GM19025 (cell line): Measurements from ENCODE around the gene LAT.
"Not testable (repeated sequence)": the region's sequence is repeated elsewhere in the genome, so short reads cannot be mapped to it uniquely, and the experiment has no call there.

ENCODE experiments used
- ATAC-seq: cut with Tn5 transposase; IDR thresholded peaks from one replicate; pipeline ENCODE4 v1.9.1; 2021; ENCODE audit warnings: mild to moderate bottlenecking, low read depth, moderate library complexity; ENCODE audit not compliant: unreplicated experiment

LAT gene

DNA sequence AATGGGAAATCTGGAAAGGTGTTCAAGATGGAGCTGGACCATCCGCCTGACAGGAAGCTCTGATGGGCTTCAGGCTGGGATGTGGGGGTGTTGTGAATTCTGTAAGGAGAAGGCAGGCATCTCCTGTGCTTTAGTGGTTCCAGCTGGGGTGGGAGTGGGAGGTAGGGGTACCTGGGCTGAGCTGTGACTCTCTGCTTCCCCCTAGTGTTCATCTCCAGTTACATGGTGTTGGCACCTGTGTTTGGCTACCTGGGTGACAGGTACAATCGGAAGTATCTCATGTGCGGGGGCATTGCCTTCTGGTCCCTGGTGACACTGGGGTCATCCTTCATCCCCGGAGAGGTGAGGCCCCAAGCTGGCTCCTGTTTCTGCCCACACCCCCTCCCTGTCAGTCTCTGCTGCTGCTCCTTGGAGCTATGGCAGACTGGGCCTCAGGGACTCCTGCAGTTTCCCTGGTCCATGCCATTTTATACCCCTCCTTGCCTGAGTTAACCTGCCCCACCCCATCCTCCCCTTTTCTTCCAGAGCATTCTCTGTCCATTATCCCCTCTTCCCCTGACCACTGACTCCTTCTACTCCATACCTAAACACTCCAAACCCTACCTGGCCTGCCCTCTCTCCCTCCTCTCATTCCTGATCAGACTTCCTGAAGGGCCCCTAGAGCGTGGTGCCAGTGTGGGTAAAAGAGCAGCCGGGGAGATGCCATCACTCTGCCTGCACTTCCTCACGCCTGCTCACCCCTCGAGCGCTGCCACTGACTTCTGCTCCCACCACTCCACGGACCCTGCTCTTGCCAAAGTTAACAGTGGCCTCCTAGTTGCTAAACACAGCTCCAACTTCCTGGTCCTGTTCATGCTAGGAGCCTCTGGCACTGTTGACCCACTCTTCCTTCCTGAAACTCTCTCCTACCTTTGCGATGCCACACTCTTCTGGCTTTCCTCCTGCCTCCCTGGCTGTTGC is 6.9 kb upstream of the LAT start:
- no peak for ATAC-seq

DNA sequence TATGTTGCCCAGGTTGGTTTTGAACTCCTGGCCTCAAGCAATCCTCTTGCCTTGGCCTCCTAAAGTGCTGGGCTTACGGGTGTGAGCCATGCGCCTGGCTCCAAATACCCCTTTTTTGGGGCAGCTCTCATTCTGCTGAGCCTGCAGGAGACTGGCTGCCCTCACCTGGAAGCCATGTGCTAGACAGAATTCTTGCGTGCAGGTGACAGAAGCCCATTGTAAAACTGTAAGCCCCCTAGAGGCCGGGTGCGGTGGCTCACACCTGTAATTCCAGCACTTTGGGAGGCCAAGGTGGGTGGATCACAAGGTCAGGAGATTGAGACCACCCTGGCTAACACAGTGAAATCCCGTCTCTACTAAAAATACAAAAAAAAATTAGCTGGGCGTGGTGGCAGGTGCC is 4.5 kb upstream of the LAT start:
- not testable (repeated sequence) for ATAC-seq

DNA sequence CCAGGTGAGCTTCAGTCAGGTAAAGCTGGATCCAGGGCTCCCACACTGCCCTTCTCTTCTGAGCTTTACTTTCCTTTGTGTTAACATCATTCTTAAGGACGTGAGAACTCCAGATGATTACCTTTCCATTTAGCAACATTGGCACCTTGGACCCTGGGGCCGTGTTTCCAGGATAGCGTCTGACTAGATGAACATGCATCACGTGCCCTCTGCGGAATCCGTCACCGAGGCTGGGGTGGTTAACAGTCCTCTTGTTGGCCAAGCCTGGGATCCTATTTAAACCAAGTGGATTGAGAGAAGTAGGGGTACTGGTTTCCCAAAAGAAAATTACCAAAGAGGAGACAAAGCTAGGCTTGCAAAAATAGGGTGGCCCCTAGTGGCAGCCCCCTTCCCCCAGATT is 3.9 kb upstream of the LAT start:
- ATAC-seq = no peak

DNA sequence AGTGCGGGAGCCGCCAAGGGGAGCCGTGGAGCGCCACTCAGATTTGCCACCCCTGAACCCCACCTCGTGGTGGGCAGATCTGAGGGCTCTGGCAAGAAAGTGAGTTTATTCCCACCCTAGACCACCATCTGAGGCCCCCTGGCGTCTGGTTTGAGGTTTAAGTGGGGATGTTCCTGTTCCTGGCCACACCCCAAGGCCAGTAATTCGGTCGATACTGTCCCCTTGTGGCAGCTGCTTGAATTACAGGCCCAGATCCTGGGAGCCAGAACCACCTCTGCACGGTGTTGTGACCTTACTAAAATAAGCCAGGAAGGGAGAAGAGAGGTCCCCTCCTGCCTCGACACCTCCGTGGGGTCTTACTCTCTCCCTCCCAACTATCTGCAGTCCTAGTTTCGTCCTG is 3.3 kb upstream of the LAT start:
- ATAC-seq = no peak

DNA sequence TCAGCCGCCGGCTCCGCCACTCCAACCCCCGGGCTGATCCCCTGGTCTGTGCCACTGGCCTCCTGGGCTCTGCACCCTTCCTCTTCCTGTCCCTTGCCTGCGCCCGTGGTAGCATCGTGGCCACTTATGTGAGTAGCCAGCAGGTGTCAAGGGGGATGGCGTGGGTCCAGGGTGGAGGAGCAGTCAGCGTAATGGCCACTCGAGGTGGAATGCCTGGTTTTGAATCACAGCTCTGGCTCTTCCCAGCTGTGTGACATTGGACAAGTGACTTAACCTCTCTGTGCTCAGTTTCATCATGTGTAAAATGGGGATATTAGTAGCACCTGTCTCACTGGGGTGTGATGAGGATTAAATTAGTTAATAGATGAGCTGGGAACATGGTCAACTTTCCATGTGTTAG is 2.4 kb upstream of the LAT start:
- no peak for ATAC-seq

DNA sequence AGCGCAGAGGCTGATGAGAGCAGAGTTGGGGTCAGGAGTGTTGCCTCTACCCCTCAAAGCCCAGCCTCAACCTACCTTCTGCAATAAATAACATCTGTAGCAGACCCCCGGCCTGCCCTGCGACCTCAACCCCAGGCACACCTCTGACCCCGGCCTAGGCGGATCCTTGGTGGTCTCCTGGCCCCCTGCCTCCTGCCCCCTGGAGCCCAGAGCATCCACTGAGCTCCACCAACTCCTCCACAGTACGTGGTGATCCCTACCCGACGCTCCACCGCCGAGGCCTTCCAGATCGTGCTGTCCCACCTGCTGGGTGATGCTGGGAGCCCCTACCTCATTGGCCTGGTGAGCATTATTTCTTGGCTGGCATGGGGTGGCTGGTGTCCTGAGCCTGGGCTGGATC is 1.9 kb upstream of the LAT start:
- ATAC-seq = no peak

DNA sequence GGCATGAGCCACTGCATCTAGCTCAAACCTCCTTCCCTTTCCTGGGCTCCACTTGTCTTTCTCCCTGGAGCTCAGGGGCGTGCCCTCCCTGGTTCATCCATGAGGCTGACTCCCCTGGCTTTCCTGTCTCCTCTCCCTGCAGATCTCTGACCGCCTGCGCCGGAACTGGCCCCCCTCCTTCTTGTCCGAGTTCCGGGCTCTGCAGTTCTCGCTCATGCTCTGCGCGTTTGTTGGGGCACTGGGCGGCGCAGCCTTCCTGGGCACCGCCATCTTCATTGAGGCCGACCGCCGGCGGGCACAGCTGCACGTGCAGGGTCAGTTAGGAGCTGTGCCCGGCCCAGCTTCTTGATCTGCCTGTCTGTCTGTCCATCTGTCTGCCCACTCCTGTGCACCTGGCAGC is 1.2 kb upstream of the LAT start:
- no peak for ATAC-seq

DNA sequence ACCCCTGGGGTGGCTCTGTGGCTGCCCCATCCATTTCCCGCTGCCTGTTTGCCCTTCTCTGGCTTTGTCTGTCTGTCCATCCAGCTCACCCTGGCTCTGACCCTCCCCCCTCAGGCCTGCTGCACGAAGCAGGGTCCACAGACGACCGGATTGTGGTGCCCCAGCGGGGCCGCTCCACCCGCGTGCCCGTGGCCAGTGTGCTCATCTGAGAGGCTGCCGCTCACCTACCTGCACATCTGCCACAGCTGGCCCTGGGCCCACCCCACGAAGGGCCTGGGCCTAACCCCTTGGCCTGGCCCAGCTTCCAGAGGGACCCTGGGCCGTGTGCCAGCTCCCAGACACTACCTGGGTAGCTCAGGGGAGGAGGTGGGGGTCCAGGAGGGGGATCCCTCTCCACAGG is 761 bp upstream of the LAT start:
- no peak for ATAC-seq

DNA sequence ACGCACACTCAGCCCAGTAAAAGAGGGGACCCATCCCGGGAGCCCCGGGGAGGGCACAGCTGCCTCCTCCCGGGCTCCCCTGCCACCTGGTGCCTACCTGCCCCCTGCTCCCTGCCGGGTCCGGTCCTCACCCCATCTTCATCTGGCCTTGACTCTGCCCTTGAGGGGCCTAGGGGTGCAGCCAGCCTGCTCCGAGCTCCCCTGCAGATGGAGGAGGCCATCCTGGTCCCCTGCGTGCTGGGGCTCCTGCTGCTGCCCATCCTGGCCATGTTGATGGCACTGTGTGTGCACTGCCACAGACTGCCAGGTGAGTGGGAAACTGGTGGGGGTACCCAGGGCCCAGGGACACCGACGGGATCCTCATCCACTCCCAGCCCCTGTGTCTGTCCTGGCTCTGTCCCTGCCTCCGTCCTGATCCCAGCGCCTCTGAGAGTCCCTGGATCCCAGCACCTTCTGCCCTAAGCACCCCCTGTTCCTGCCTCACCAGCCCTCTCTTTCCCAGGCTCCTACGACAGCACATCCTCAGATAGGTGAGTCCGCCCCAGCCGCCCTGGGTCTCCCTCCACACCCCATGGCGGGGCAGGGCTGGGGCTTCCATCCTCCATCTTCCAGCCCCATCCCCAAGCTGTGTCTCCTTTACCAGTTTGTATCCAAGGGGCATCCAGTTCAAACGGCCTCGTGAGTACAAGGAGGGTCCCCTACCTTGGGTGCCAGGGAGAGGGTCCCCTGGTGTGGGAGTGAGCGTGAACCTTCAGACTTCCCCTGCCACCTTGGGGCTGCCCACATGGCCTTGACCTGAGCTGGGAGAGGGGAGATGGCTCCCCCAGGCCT is 574 bp downstream of the LAT start:
- no peak for ATAC-seq

DNA sequence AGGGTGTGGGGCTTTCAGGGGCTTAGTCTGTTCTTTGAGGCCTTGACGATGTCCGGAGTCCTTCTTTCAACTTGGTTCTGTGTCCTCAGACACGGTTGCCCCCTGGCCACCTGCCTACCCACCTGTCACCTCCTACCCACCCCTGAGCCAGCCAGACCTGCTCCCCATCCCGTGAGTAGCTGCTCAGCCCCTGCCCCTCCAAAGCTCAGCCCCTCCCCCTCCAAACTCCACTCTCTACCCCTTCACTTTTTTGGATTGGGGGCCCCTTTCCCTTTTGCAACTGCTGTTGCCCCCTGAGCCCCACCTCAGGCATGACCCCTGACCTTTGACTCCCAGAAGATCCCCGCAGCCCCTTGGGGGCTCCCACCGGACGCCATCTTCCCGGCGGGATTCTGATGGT is 1.2 kb downstream of the LAT start:
- no peak for ATAC-seq

DNA sequence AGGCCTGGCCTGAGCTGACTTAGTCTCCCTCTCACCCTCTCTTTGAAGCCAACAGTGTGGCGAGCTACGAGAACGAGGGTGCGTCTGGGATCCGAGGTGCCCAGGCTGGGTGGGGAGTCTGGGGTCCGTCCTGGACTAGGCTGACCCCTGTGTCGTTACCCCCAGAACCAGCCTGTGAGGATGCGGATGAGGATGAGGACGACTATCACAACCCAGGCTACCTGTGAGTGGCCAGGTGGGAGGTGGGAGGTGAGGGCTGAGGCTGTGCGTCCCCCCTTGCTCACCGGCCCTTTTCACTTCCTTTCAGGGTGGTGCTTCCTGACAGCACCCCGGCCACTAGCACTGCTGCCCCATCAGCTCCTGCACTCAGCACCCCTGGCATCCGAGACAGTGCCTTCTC is 1.6 kb downstream of the LAT start:
- ATAC-seq = no peak

DNA sequence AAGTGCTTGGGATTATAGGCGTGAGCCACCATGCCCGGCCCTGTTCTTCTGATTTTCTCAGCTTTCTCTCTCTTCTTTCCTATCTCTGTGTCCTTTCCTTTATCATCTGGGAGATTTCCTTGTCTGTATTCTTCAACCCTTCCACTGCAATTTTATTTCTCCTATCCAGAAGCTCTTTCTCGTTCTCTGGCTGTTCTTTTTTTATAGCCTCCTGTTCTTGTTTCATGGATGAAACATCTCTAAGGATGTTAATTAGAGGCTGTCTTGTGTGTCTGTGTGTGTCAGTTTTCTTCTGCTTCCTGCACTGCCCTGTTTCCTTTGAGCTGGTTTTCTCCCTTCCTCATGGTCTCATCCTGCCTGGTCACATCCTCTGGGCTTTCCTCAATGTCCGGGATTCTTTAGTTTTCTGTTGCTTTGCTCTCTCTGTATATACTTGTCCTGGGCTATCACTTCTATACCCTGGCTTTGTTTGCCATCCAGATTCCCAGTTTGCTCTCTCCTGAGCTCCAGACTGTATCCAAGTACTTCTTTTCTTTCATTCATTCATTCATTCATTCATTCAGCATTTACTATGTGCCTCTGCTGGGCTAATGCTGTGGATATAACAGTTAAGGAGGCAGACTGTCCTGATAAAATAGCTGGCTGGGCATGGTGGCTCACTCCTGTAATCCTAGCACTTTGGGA is 2.5 kb downstream of the LAT start:
- no peak for ATAC-seq

DNA sequence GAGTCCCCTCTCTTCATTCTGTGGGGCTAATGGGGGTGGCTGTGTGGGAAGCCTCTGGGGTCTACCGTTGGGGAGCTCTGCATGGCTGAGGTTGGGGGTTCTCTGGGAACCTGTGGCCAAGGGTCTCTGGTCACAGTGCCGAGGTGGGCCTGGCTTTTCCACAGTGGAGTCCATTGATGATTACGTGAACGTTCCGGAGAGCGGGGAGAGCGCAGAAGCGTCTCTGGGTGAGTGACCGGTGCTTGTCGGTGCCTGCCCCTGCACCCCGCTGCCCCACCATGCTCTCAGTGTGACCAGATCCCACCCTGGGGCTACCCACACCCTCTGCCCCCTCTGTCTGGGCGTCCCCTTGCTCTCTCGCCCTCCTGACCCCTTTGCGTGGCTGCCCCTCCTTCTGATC is 4.5 kb downstream of the LAT start:
- ATAC-seq = no peak

DNA sequence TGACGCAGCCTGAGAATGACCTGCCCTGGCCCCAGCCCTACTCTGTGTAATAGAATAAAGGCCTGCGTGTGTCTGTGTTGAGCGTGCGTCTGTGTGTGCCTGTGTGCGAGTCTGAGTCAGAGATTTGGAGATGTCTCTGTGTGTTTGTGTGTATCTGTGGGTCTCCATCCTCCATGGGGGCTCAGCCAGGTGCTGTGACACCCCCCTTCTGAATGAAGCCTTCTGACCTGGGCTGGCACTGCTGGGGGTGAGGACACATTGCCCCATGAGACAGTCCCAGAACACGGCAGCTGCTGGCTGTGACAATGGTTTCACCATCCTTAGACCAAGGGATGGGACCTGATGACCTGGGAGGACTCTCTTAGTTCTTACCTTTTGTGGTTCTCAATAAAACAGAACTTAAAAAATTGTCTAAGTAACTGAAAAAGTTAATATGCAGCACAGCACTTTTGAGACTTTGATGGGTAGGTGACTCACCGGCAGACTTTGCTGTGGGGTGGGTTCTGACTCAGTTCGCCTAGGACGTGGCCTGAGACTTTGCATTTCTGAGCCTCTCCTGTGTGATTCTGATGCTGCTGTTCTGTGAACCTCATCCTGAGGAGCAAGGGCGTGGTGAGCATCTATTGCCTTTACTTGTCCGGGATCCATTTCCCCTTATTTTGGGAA is 5.7 kb downstream of the LAT start:
- no peak for ATAC-seq

DNA sequence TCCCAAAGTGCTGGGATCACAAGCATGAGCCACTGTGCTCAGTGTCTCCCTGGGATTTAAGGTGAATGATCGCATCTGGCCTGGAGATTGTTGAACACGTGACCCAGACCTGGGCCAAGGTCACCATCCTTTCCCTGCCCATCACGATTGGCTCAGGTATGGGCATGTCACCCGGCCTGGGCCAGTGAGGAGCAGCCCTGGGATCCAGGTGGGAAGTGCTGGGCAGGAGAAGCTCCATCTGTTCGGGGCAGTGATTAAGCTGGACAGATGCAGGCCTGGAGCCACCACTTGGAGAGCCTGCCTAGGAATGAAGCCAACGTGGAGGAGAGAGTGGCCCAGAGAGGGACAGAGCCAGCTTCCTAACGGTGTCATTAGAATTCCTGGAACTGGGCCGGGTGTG is 6.8 kb downstream of the LAT start:
- no peak for ATAC-seq

DNA sequence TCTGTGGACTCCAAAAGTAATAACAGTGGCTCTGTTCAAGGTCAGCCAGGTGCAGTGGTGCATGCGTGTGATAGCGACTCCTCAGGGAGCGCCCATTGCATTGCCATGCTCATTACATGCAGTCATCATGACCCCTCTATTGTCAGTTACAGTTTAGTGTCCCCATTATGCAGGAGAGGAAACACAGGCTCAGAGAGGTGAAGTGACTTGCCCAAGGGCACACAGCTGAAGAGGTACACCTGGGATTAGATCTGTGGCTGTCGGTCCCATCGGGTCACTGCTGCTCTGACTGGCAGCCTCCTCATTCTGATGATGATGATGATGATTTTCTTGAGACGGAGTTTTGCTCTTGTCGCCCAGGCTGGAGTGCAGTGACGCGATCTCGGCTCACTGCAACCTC is 7.6 kb downstream of the LAT start:
- ATAC-seq = no peak

DNA sequence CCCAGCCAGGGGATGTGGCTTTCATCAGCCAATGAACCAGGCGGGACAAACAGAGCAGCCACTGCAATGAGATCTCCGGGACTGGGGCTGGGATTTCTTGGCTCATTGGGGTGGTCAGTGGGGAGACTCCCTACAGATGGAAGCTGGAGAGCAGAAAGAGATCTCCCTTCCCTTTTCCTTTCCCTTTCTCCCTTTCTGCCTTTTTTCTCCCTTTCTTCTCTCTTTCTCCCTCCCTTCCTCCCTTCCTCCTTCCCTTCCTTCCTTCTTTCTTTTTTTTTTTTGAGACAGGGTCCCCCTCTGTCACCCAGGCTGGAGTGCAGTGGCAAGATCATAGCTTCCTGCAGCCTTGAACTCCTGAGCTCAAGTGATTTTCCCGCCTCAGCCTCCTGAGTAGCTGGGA is 14.0 kb downstream of the LAT start:
- no peak for ATAC-seq

DNA sequence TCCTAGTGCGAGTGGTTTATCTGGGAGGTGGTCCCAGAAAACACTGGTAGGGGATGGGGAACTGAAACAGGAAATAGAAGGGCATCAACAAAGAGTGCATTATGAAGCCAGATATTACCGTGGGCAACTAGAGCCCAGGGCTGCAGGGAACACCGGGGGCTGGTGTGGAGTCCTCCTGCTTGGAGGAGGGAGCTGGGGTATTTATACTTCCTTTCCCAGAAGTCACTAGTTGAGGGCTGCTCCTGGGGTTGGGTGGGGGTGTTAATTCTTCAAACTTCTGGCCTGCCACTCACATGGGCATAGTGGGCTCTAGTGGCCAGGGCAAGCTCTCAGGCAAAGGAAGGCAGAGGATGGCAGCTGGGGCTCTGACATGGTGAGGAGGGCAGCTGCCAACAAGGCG is 14.7 kb downstream of the LAT start:
- ATAC-seq = no peak

DNA sequence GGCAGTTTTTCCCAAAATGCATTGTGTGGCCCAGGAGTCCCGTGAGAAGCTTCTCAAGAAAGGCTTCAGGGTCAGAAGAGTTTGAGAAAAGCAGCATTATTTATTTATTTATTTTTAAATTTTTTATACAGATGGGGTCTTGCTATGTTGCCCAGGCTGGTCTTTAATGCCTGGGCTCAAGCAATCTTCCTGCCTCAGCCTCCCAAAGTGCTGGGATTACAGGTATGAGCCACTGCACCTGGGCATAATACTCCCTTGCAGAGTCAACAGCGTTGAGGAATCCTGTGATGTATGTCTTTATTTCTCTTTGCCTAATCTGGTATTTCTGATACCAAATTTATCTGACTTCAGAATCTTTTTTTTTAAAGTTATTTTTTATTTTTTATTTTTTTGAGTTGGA is 15.2 kb downstream of the LAT start:
- ATAC-seq = no peak

DNA sequence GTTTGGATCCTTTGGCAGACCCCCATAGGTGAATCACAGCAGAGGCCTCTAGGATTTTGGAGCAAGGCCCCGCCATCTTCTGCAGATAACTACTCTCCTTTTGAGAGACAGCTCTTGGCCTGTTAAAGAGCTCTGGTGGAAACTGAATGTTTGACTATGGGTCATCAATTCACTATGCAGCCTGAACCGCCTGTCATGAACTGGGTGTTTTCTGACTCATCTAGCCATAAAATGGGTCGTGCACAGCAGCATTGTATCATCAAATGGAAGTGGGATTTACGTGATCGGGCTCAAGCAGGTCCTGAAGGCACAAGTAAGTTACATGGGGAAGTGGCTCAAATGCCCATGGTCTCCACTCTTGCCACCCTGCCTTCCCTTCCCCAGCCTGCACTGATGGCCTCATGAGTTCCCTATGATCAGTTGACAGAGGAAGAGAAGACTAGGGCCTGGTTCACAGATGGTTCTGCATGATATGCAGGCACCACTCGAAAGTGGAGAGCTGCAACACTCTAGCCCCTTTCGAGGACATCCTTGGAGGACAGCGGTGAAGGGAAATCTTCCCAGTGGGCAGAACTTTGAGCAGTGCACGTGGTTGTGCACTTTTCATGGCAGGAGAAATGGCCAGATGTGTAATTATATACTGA is 19.8 kb downstream of the LAT start:
- ATAC-seq = not testable (repeated sequence)
